Measurements from ENCODE around the gene KDM2B.

Gene KDM2B

DNA sequence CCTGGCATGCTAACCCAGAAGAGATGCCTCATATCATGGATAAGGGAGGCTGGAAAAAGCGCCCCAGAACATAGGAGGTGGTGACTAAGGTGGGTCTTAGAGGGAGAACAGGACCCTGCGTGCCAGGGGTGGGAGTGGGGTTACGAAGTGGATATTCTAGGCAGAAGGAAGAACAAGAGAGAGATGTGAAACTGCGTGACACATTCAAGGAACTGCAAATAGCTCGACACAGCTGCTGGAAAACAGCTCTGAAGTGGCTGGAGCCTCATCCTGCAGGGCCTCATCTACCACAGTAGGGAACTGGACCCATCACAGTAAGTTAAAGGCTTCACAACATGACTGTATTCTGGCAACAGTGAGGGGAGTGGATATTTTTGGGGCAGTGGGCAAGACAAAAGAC is 119.8 kb downstream of the KDM2B start:
- no peak for FAIRE-seq
- no peak for TF ChIP-seq CTCF (IDR thresholded peaks at IDR 0.05; ENCODE audit: insufficient read depth, missing control alignments)

GRCh38 chr12:121456551-121456950 is 124.3 kb downstream of the KDM2B start:
- FAIRE-seq (no peak), DNase-seq (ENCODE audit: insufficient read length, low spot score) (no peak)

More for the DNA sequence above, 119.8 kb downstream of the KDM2B start:
- DNase-seq (ENCODE audit: insufficient read length, low spot score): no peak

GRCh38 chr12:121455766-121456420 is 124.9 kb downstream of the KDM2B start:
- no peak for TF ChIP-seq CTCF (IDR thresholded peaks at IDR 0.05; ENCODE audit: insufficient read depth, missing control alignments)
- FAIRE-seq: no peak
- no peak for DNase-seq (ENCODE audit: insufficient read length, low spot score)

More at GRCh38 chr12:121456551-121456950, 124.3 kb downstream of the KDM2B start:
- no peak for TF ChIP-seq CTCF (IDR thresholded peaks at IDR 0.05; ENCODE audit: insufficient read depth, missing control alignments)

GRCh38 chr12:121454921-121455320 is 125.9 kb downstream of the KDM2B start:
- FAIRE-seq (no peak), DNase-seq (ENCODE audit: insufficient read length, low spot score) (no peak)
- TF ChIP-seq CTCF (IDR thresholded peaks at IDR 0.05; ENCODE audit: insufficient read depth, missing control alignments): no peak

GRCh38 chr12:121453629-121454028 is 127.2 kb downstream of the KDM2B start:
- no peak for DNase-seq (ENCODE audit: insufficient read length, low spot score)
- no peak for TF ChIP-seq CTCF (IDR thresholded peaks at IDR 0.05; ENCODE audit: insufficient read depth, missing control alignments)
- no peak for FAIRE-seq

GRCh38 chr12:121452985-121453360 is 127.8 kb downstream of the KDM2B start:
- FAIRE-seq: no peak

More at GRCh38 chr12:121452985-121453360, 127.8 kb downstream of the KDM2B start:
- TF ChIP-seq CTCF (IDR thresholded peaks at IDR 0.05; ENCODE audit: insufficient read depth, missing control alignments): no peak
- no peak for DNase-seq (ENCODE audit: insufficient read length, low spot score)

All from D721Med (cell line).